NCI-H1436 treated with DMSO at 0.1 percent for 48 hours (cell line): ENCODE data around the gene LARP1B.
"Not testable (repeated sequence)": the region's sequence is repeated elsewhere in the genome, so short reads cannot be mapped to it uniquely, and the experiment has no call there.

Experiments used
- DNase-seq: peaks from one replicate; lab custom pipeline; 2025; lab: John Stamatoyannopoulos, UW

The LARP1B gene

DNA sequence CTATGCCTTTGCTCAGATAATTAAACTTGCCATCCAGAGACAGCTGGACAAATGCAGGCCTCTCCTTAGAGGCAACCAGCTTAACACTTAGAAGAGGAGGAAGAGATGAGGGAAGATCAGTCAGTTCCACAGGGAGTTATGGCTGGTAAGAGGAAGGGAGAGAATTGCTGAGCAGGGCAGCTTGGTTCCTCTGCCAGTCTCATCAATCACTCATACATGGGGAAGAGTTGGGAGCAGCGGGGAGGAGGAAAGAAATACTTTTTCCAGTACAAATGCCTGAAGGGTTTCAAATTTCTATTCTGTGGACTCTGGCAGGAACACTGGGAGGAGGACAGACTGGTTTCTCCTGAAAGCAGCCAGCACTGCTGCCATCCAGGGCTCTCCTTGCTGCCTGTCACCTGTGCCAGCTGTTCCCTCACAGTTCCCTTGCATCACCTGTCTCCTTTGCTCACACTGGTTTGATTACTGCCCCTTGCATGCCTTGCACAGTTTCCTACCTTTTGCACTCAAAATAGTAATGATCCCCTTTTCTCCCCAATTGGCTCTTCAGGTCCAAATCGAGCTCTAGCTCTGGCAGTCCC lies 167.0 kb downstream of the LARP1B start:
- DNase-seq, result no peak

DNA sequence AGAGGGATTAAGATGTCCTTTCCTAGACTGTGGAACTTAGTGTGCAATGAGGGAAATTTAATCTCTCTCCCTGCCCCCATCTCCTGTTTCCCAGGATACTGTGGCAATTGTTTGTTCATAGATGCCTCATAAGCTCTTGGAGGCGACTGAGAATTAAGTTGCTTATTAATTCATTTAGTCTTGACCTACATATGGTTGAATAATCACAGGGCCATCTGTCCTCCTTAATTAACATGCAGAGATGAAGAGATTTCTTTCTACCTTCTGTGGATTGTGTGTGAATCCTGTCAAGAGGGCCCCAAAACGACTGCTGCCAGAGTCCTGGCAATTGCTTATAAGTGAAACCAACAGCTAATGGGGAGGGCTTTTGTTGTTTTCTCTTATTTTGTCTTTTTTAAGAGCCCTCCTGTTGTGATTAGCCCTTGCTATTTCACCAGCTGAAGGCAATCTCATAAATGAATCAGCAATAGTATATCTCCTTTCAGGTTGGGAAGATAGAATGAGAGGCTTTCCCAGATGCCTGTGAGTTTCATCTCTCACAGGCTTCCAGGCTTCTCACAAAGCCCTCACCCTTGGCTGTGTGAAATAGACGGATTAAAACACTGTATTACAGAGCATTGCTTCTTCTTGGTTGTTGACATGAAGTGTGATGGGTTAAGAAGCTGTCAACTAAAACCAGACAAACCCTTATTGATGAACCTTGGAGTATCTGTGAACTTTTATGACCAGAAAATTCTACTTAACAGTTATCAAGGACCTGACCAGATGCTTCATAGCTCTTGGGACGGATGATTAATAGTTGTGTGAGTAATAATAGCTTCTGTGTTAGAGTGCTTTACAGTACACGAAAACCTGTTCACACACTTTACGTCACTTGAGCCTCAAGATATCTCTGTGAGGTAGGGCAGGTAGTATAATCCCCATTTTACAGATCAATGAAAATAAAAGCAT lies 168.0 kb downstream of the LARP1B start:
- DNase-seq, result no peak

DNA sequence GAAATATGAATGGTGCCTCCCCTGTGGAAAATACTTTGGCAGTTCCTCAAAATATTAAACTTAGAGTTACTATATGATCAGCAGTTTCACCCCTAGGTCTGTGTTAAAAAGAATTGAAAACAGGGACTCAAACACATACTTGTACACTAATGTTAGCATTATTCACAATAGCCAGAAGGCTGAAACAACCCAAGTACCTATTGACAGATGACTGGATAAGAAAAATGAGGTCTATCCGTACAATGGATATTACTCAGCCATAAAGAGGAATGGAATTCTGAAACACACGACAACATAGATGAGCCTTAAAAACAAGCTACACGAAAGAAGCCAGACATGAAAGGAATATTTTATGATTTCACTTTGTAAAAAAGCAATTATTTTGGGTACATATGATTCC lies 171.6 kb downstream of the LARP1B start:
- no peak for DNase-seq

DNA sequence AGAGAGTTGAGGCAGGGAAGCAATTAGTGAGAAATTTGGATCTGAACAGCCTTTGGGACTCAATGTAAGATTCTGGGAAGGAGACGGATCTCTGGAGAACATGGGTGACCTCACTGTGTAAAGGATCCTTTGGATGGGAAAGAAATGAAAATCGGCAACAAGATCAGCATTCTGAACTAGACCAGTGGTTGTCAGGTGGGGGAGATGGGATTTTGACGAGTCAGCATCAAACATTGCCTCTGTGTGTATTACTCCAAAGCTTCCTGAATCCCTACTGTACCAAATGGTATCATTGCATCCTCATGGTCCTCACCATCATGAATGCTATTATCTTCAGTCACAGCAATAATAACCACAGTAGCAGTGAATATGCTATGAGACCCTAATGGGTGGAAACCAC lies 173.7 kb downstream of the LARP1B start:
- no peak for DNase-seq

DNA sequence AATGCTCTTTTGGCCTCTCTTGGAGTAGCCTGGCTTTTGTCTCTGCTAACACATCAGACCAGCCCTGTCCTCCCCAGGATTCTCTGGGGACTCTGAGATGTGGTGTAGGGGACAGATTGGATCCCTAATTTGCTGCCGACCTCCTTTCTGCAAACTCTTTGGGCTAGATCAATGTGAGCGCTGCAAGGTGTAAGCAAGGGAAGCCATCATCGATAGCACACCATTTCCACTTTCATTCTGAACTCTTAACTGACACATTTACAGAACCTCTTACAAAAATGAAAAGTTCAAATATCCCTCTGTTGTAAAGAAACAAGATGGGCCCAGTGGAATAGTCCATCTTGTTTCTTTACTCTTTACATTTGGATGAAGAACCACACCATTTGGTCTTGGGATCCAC lies 179.9 kb downstream of the LARP1B start:
- DNase-seq, result no peak

DNA sequence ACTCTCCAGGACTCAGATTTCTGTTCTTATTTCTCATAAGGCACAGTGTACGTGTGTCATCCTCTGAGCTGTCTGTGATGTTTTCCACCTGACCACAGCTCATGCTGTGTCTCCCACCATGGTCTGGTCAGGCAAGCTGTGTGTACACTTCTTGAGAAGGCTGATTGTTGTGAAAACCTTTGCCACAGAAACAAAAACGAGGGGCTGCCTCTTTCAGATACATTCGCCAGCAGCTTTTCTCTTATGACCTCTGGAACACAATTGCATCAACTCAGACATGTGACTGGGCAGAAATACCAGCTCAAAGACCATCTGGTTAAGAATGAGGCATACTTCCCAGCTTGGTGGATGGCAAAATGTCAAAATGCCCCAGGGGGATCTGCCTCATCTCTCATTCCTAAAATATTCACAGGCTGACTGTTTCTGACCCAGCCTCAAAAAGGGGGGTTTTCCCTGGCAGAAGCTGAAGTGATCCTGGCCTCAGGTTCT lies 180.4 kb downstream of the LARP1B start:
- DNase-seq, result no peak

DNA sequence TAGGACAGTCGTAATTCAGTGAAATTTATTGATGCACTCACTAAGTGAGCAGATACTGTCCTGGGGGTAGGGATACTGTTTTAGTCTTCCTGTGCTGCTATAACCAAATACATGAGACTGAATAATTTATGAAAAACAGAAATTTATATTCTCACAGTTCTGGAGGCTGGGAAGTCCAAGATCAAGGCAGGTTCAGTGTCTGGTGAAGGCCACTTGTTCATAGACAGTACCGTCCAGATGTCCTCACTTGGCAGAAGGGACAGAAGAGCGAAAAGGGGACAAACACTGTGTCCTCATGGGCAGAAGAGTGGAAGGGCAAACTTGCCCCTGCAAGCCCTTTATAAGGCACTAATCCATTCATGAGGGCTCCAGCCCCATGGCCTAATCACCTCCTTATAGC lies 180.9 kb downstream of the LARP1B start:
- DNase-seq, result no peak

DNA sequence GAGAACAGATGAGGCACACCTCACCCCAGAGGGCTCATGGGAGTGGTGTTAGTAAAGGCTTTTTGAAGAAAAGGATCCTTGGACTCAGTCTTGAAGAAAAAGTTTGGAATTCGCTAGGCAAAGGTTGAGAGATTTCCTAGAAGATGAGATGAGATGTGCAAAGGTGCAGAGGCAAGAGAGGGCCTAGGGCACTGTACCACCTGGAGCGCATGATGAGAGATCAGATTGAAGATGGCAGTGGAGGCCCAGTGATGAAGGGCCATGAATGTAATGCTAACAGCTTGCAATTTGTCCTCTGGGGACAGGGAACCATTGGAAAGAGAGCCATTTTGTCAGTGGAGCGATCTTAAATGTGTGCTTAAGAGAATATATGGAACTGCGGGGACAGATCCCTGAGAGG lies 181.5 kb downstream of the LARP1B start:
- DNase-seq, result no peak

DNA sequence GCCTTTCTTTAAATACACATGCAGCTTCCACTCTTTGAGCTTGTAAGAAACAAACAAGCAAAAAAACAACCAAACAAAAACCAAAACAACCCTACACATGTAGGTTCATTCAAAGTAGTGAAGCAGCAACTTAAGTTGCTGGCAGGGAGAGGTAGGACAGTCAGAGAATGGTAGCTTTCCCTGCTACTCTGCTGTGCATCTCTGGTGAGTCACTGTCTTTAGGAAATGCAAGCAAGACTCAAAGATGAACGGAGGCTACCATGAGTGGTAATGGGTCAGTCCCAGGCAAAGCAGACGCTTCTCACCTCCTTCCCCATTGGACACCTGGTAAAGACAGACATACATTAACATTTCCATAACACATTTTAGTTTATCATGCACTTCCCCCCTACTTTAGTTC lies 183.3 kb downstream of the LARP1B start:
- no peak for DNase-seq

DNA sequence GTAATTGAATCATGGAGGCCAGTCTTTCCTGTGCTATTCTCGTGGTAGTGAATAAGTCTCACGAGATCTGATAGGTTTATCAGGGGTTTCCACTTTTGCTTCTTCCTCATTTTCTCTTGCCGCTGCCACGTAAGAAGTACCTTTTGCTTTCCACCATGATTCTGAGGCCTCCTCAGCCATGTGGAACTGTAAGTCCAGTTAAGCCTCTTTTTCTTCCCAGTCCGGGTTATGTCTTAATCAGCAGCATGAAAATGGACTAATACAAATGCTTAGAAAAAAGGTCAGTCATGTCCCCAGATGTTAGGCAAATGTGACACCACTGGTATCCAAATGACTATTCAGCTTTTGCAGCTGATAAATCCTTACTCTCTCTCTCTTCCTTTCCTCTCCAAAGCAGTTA lies 184.3 kb downstream of the LARP1B start:
- not testable (repeated sequence) for DNase-seq

DNA sequence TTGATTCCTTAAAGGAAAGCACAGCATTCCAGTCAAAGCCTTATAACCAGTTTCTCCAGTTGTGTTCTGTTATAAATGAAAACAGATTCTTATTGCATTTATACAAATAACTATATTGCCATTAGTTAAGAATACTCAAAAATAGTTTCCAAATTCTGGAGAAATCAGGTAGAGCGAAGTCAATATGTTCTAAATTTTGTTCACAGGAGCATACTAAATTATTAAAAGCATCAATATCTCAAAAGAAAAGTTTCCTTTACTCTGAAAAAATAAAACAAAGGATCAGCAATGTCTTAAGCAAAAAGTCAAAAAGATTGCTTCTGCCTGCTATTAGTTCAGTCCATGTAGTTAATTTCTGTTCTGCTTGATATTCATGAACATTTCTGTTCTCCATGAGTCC lies 186.8 kb downstream of the LARP1B start:
- no peak for DNase-seq

DNA sequence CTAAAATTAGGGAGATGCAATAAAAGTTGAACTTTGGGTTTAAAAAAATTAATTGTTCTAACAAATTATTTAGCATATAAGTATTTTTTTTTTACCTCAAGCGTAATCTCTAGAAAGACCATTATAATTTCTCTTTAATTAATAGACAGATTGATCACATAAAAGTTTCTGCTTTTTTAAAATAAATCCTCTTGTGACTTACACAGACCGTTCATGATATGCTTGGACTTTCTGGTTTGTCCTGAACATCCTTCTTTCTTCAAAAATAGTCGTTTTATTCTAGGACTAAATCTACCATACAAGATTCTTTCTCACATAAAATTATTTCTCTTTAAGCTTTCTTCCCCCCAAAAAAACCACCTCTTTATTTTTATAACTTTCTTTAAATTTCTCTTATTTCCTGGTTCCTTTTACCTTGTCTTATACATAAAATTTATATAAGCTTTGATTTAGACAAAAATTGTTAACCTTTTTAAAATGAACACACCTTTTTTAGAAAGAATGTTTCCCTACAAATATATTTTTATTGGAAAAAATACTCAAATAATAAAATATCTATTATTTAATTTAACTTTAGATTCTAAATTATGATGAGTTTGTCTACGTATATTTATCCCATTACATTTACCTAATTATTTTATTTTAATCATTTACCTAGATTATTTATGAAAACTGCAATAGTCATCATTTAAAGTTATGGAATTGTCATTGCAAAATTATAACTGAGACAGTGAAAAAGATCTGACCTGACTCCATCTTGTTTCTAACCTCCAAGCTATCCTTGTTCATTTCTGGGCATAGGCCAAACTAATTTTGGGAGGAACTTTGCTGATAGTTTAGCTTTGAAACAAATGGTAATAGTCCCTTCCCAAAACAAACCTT lies 188.9 kb downstream of the LARP1B start:
- DNase-seq, result no peak

DNA sequence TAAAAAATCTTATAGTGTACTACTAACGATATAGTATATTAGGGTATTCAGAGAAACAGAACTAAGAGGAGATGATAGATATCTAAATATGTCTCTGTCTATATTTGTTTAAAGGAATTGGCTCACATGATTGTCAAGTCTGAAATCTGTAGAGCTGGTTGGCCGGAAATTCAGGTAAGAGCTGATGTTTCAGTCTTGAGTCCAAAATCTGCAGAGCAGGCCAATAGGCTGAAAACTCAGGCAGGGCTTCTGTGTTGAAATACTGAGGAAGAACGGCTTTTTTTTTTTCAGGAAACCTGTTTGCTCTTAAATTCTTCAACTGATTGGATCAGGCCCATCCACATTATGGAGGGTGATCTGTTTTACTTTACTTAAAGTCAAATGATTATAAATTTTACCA lies 194.8 kb downstream of the LARP1B start:
- no peak for DNase-seq

DNA sequence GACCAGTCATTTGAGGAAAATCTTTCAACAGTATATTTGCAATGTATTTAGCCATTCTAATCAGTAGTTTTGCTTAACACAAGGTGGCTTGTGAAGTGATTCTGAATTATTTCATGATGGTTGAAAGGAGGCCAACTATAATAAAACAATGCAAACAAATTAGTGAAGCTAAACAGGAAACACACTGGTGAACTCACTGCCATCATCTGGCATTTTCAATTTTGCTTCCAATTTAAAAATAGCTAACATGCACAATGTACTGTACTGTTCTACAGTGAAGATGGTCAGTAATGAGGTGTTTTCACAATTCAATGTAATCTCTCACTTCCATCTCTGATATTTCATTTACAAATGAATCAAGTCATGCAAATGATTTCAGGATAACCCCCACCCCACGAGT lies 195.4 kb downstream of the LARP1B start:
- no peak for DNase-seq

DNA sequence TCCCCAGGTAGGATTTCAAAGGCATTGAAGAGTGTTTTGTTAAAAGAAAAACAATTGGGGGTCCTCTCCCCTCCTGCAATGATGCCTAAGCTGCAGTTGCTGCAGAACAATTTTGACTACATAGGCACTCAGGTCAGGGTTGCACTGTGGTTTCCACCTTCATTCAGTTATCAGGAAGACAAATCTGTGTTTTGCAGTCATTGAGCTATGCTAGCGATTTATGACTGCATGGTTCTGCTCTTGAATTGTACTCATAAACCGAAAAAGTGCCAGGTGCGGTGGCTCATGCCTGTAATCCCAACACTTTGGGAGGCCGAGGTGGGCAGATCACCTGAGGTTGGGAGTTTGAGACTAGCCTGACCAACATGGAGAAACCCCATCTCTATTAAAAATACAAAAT lies 197.1 kb downstream of the LARP1B start:
- not testable (repeated sequence) for DNase-seq

DNA sequence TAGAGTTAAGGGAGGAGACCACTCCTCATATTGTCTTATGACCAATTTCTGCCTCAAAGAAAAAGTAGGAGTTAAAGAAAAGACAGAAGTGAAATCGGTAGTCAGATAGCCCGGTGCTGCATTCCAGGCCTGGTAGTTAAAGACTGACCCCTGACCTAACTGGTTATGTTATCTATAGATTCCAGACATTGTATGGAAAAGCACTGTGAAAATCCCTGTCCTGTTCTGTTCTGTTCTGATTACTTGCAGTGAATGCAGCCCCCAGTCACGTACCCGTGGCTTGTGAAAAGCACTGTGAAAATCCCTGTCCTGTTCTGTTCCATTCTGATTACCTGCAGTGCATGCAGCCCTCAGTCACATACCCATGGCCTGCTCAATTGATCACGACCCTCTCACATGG lies 198.8 kb downstream of the LARP1B start:
- DNase-seq, result not testable (repeated sequence)
